Naive B cell (primary cell): ENCODE measurements around the gene SNAI3. TPM values are rescaled to one million over a fixed set of nuclear protein-coding genes. Genes with fewer than 3 reads are reported as not detected.

Source experiments
- ATAC-seq, 2 donors: fragments of 150-1000 bp; cut with Tn5 transposase; 2 replicates each; pipeline ENCODE4 v1.10.0; 2021; ENCODE audit warnings: low read depth in 2 of 2, mild to moderate bottlenecking in 2 of 2, moderate library complexity in 2 of 2
- DNase-seq: peaks from one replicate; pipeline ENCODE4 v3.0.0; 2022
- H3K27ac Mint-ChIP-seq, 6 donors: one replicate each; pipeline ENCODE4 v1.8.0; 2020 to 2022; ENCODE audit warnings: mild to moderate bottlenecking in 6 of 6, mixed read lengths in 6 of 6, moderate library complexity in 5 of 6, inconsistent platforms in 2 of 6
- H3K27me3 Mint-ChIP-seq, 3 donors: one replicate each; pipeline ENCODE4 v1.8.0; 2021 to 2022; ENCODE audit warnings: mixed read lengths in 3 of 3, mild to moderate bottlenecking in 1 of 3
- H3K36me3 Mint-ChIP-seq, 2 donors: one replicate each; pipeline ENCODE4 v1.8.0; 2020 to 2022; ENCODE audit warnings: mixed read lengths in 2 of 2, inconsistent platforms in 1 of 2, mild to moderate bottlenecking in 1 of 2
- H3K4me1 Mint-ChIP-seq, 3 donors: one replicate each; pipeline ENCODE4 v1.8.0; 2020 to 2022; ENCODE audit warnings: mixed read lengths in 3 of 3, inconsistent platforms in 1 of 3, mild to moderate bottlenecking in 1 of 3, moderate library complexity in 1 of 3
- H3K4me3 Mint-ChIP-seq, 8 donors: one replicate each; pipeline ENCODE4 v1.8.0; 2020 to 2022; ENCODE audit warnings: mild to moderate bottlenecking in 8 of 8, mixed read lengths in 8 of 8, moderate library complexity in 8 of 8, inconsistent platforms in 2 of 8
- H3K9me3 Mint-ChIP-seq, 7 donors: one replicate each; pipeline ENCODE4 v1.8.0; 2020 to 2022; ENCODE audit warnings: mixed read lengths in 7 of 7, mild to moderate bottlenecking in 5 of 7, inconsistent platforms in 2 of 7, moderate library complexity in 1 of 7
- polyA plus RNA-seq, 6 donors: library from polyadenylated mRNA; unstranded; fragments of 300-500 nt; fragmentation: Illumina TruSeq; gene quantifications; one replicate each; pipeline ENCODE4 v1.2.3, GENCODE V29; 2021; ENCODE audit warnings: low read depth in 6 of 6

Gene SNAI3
- polyA plus RNA-seq, 6 donors from 2014 or later, result 1.4 to 9.0 (median 5.9) TPM

- Mint-ChIP-seq H3K9me3 (no peaks in the 10 kb centered on the region), H3K27ac (no peak overlapping the region), H3K4me1 (peaks cover 21 to 42% (median 37%) of the 10 kb centered on the region in 3 donors), H3K36me3 (no peaks in the 10 kb centered on the region), H3K27me3 (no peaks in the 10 kb centered on the region), H3K4me3 (peak overlapping the region in 1 of 8 donors; percentile 50)
- DNase-seq (no peak), ATAC-seq (no peak)
Measured at GRCh38 chr16:88696441-88696840, 10.1 kb upstream of the SNAI3 start.

- H3K27ac Mint-ChIP-seq, result no peak overlapping the region
- ATAC-seq, result no peak
- H3K27me3 Mint-ChIP-seq, result no peaks in the 10 kb centered on the region
- no peak for DNase-seq
- H3K4me3 Mint-ChIP-seq, result no peak overlapping the region
- peaks cover 19 to 42% (median 40%) of the 10 kb centered on the region in 3 donors for H3K4me1 Mint-ChIP-seq
- no peaks in the 10 kb centered on the region for H3K9me3 Mint-ChIP-seq
- no peaks in the 10 kb centered on the region for H3K36me3 Mint-ChIP-seq
Measured at GRCh38 chr16:88695753-88696152, 9.4 kb upstream of the SNAI3 start.

- H3K4me3 Mint-ChIP-seq, result peak overlapping the region in 1 of 8 donors; percentile 9
- H3K27me3 Mint-ChIP-seq, result no peaks in the 10 kb centered on the region
- no peaks in the 10 kb centered on the region for H3K9me3 Mint-ChIP-seq
- ATAC-seq (no peak), DNase-seq (no peak)
- H3K36me3 Mint-ChIP-seq, result no peaks in the 10 kb centered on the region
- no peak overlapping the region for H3K27ac Mint-ChIP-seq
- H3K4me1 Mint-ChIP-seq, result peaks cover 22 to 42% (median 40%) of the 10 kb centered on the region in 3 donors
Measured at GRCh38 chr16:88695218-88695617, 8.9 kb upstream of the SNAI3 start.

GRCh38 chr16:88694221-88695087, 8.1 kb upstream of the SNAI3 start:
- ATAC-seq, result no peak
- no peaks in the 10 kb centered on the region for H3K36me3 Mint-ChIP-seq
- peaks cover 15 to 37% (median 33%) of the 10 kb centered on the region in 3 donors for H3K4me1 Mint-ChIP-seq
- H3K27ac Mint-ChIP-seq, result peak overlapping the region in 1 of 6 donors; percentile 34
- H3K4me3 Mint-ChIP-seq, result peak overlapping the region in 2 of 8 donors; percentile 28 to 31
- H3K9me3 Mint-ChIP-seq, result no peaks in the 10 kb centered on the region
- no peak for DNase-seq
- H3K27me3 Mint-ChIP-seq, result no peaks in the 10 kb centered on the region

GRCh38 chr16:88693420-88694177, 7.3 kb upstream of the SNAI3 start:
- ATAC-seq, result no peak
- H3K27ac Mint-ChIP-seq, result no peak overlapping the region
- peaks cover 15 to 37% (median 33%) of the 10 kb centered on the region in 3 donors for H3K4me1 Mint-ChIP-seq

GRCh38 chr16:88692861-88693260, 6.6 kb upstream of the SNAI3 start:
- peaks cover 15 to 33% (median 33%) of the 10 kb centered on the region in 3 donors for H3K4me1 Mint-ChIP-seq
- no peaks in the 10 kb centered on the region for H3K27me3 Mint-ChIP-seq
- no peaks in the 10 kb centered on the region for H3K9me3 Mint-ChIP-seq
- ATAC-seq (no peak), DNase-seq (no peak)
- peak overlapping the region in 3 of 8 donors; percentile 12 to 79 (median 52) for H3K4me3 Mint-ChIP-seq
- no peaks in the 10 kb centered on the region for H3K36me3 Mint-ChIP-seq
- H3K27ac Mint-ChIP-seq, result no peak overlapping the region

More at GRCh38 chr16:88693420-88694177, 7.3 kb upstream of the SNAI3 start:
- DNase-seq, result no peak
- Mint-ChIP-seq H3K4me3 (no peak overlapping the region), H3K9me3 (no peaks in the 10 kb centered on the region), H3K36me3 (no peaks in the 10 kb centered on the region), H3K27me3 (no peaks in the 10 kb centered on the region)

- no peaks in the 10 kb centered on the region for H3K9me3 Mint-ChIP-seq
- no peaks in the 10 kb centered on the region for H3K27me3 Mint-ChIP-seq
- peak; percentile 44 for DNase-seq
- peaks cover 15 to 31% (median 29%) of the 10 kb centered on the region in 3 donors for H3K4me1 Mint-ChIP-seq
- ATAC-seq, result peak; percentile 70 to 74
- peak overlapping the region in 7 of 8 donors; percentile 36 to 84 (median 61) for H3K4me3 Mint-ChIP-seq
- H3K27ac Mint-ChIP-seq, result peak overlapping the region in 3 of 6 donors; percentile 26 to 90 (median 77)
- no peaks in the 10 kb centered on the region for H3K36me3 Mint-ChIP-seq
Measured at GRCh38 chr16:88691924-88692560, 5.7 kb upstream of the SNAI3 start.

GRCh38 chr16:88691129-88691813, 5.0 kb upstream of the SNAI3 start:
- Mint-ChIP-seq H3K9me3 (no peaks in the 10 kb centered on the region), H3K27me3 (no peaks in the 10 kb centered on the region), H3K4me3 (peak overlapping the region in 5 of 8 donors; percentile 21 to 52 (median 42)), H3K27ac (peak overlapping the region in 2 of 6 donors; percentile 62 to 65), H3K4me1 (peaks cover 15 to 31% (median 29%) of the 10 kb centered on the region in 3 donors), H3K36me3 (no peaks in the 10 kb centered on the region)
- DNase-seq (no peak), ATAC-seq (peak in 1 of 2 donors; percentile 3)

GRCh38 chr16:88690341-88691128, 4.2 kb upstream of the SNAI3 start:
- Mint-ChIP-seq H3K4me1 (peaks cover 15 to 31% (median 29%) of the 10 kb centered on the region in 3 donors), H3K4me3 (peak overlapping the region in 5 of 8 donors; percentile 29 to 76 (median 43)), H3K27me3 (no peaks in the 10 kb centered on the region), H3K36me3 (no peaks in the 10 kb centered on the region), H3K9me3 (no peaks in the 10 kb centered on the region), H3K27ac (peak overlapping the region in 2 of 6 donors; percentile 15 to 65)
- no peak for ATAC-seq
- no peak for DNase-seq

- ATAC-seq (no peak), DNase-seq (no peak)
- peak overlapping the region in 3 of 6 donors; percentile 53 to 81 (median 72) for H3K27ac Mint-ChIP-seq
- no peaks in the 10 kb centered on the region for H3K36me3 Mint-ChIP-seq
- H3K9me3 Mint-ChIP-seq, result no peaks in the 10 kb centered on the region
- H3K4me3 Mint-ChIP-seq, result peak overlapping the region in 5 of 8 donors; percentile 15 to 74 (median 42)
- no peaks in the 10 kb centered on the region for H3K27me3 Mint-ChIP-seq
- H3K4me1 Mint-ChIP-seq, result peaks cover 16 to 54% (median 43%) of the 10 kb centered on the region in 3 donors
Measured at GRCh38 chr16:88688013-88688778, 1.9 kb upstream of the SNAI3 start.

GRCh38 chr16:88687676-88688012, 1.3 kb upstream of the SNAI3 start:
- DNase-seq (no peak), ATAC-seq (no peak)
- Mint-ChIP-seq H3K4me1 (peaks cover 16 to 54% (median 39%) of the 10 kb centered on the region in 3 donors), H3K9me3 (no peaks in the 10 kb centered on the region), H3K4me3 (peak overlapping the region in 4 of 8 donors; percentile 39 to 74 (median 68)), H3K27me3 (no peaks in the 10 kb centered on the region), H3K36me3 (no peaks in the 10 kb centered on the region), H3K27ac (no peak overlapping the region)

- H3K4me3 Mint-ChIP-seq, result peak overlapping the region in 7 of 8 donors; percentile 15 to 83 (median 75)
- H3K36me3 Mint-ChIP-seq, result no peaks in the 10 kb centered on the region
- no peak overlapping the region for H3K27ac Mint-ChIP-seq
- no peak for ATAC-seq
- no peaks in the 10 kb centered on the region for H3K27me3 Mint-ChIP-seq
- peaks cover 20 to 53% (median 39%) of the 10 kb centered on the region in 3 donors for H3K4me1 Mint-ChIP-seq
- no peak for DNase-seq
- H3K9me3 Mint-ChIP-seq, result no peaks in the 10 kb centered on the region
Measured at GRCh38 chr16:88687254-88687576, 908 bp upstream of the SNAI3 start.
